Measurements from ENCODE around the gene CAMTA1.

- TF ChIP-seq CTCF (IDR thresholded peaks at IDR 0.05): no peak
- no peak for TF ChIP-seq POLR2A (IDR thresholded peaks at IDR 0.05)
Observed at GRCh38 chr1:6882414-6882813, 97.2 kb downstream of the CAMTA1 start.
